HepG2 (cell line): Measurements from ENCODE around the gene VPS25.
"Not testable (repeated sequence)": the region's sequence is repeated elsewhere in the genome, so short reads cannot be mapped to it uniquely, and the experiment has no call there.

Experiments
- CAMTA2 ChIP-seq: sonication (generic); formaldehyde crosslinking; IDR thresholded peaks from 2 replicates; pipeline ENCODE4 v1.4.0; 2020; ENCODE audit warnings: mild to moderate bottlenecking, missing genetic modification reagents, borderline replicate concordance
- GABPA ChIP-seq, 2 experiments: IDR thresholded peaks; 2 replicates each; pipeline ENCODE4 v1.6.1; 2011 to 2016; ENCODE audit warnings: low read depth in 2 of 2, low read length in 1 of 2, missing biosample characterization in 1 of 2, missing genetic modification characterization in 1 of 2
- RBAK ChIP-seq: sonication (generic); formaldehyde crosslinking; IDR thresholded peaks from 2 replicates; pipeline ENCODE4 v1.5.1; 2020; ENCODE audit warnings: mild to moderate bottlenecking, missing genetic modification reagents
- SRF ChIP-seq: IDR thresholded peaks from 2 replicates; pipeline ENCODE4 v1.6.1; 2011; ENCODE audit warnings: mild to moderate bottlenecking, low read depth, low read length, moderate library complexity
- SRSF4 ChIP-seq: fragments of 200-400 bp; formaldehyde crosslinking; IDR thresholded peaks from one replicate; pipeline ENCODE4 v1.6.1; 2018; ENCODE audit warnings: mild to moderate bottlenecking, low read depth, low read length, moderate library complexity; ENCODE audit not compliant: poor library complexity, severe bottlenecking
- UBTF ChIP-seq: sonication (generic); formaldehyde crosslinking; IDR thresholded peaks from 2 replicates; pipeline ENCODE4 v1.4.0; 2020; ENCODE audit warnings: mild to moderate bottlenecking, missing genetic modification reagents
- USF2 ChIP-seq, 2 experiments: sonication (generic) in 1 of 2; formaldehyde crosslinking in 1 of 2; IDR thresholded peaks; 2 replicates each; pipeline versions ENCODE4 v1.5.1 to v1.6.1; 2011 to 2020; ENCODE audit warnings: borderline replicate concordance in 1 of 2, low read depth in 1 of 2, low read length in 1 of 2, mild to moderate bottlenecking in 1 of 2, missing genetic modification reagents in 1 of 2, moderate library complexity in 1 of 2
- ZFP36 ChIP-seq: fragments of 150-350 bp; IDR thresholded peaks from 2 replicates; pipeline ENCODE4 v1.6.1; 2018; ENCODE audit warnings: borderline replicate concordance, low read length, low read depth; ENCODE audit not compliant: partially characterized antibody
- ZNF10 ChIP-seq: sonication (generic); formaldehyde crosslinking; IDR thresholded peaks from 2 replicates; pipeline ENCODE4 v1.4.0; 2020; ENCODE audit warnings: mild to moderate bottlenecking, low read depth, missing genetic modification reagents, borderline replicate concordance
- ZNF44 ChIP-seq: sonication (generic); formaldehyde crosslinking; IDR thresholded peaks from 2 replicates; pipeline ENCODE4 v1.5.1; 2020; ENCODE audit warnings: mild to moderate bottlenecking, missing genetic modification reagents
- ZNF441 ChIP-seq: sonication (generic); formaldehyde crosslinking; IDR thresholded peaks from 2 replicates; pipeline ENCODE4 v1.7.0; 2021; ENCODE audit warnings: missing genetic modification reagents, borderline replicate concordance

- TF ChIP-seq SRSF4; ZNF44; UBTF (CRISPR knock-in tag); ZFP36; RBAK (CRISPR knock-in tag); GABPA (IDR thresholded peaks at IDR 0.05; ENCODE audit: low read depth, low read length); GABPA (CRISPR knock-in tag; IDR thresholded peaks at IDR 0.05; ENCODE audit: low read depth); CAMTA2 (CRISPR knock-in tag); USF2 (IDR thresholded peaks at IDR 0.05; ENCODE audit: low read depth, low read length); USF2 (CRISPR knock-in tag; IDR thresholded peaks at IDR 0.05; ENCODE audit: borderline replicate concordance); ZNF441; ZNF10 (CRISPR knock-in tag); SRF: not testable (repeated sequence)
Observed at GRCh38 chr17:42742916-42743315, 30.3 kb upstream of the VPS25 start.
